Liver (tissue), 9 donors: ENCODE measurements around the gene CFI. TPM values are rescaled to one million over a fixed set of nuclear protein-coding genes. Genes with fewer than 3 reads are reported as not detected.

Experiments used
- DNase-seq: peaks from one replicate; pipeline ENCODE4 v3.0.0-alpha.2; 2017; ENCODE audit warnings: low spot score
- H3K27ac ChIP-seq, 2 donors: one replicate each; pipeline ENCODE4 v1.7.0; 2013; ENCODE audit warnings: inconsistent platforms in 2 of 2, low read length in 2 of 2, control low read depth in 1 of 2, low read depth in 1 of 2, mild to moderate bottlenecking in 1 of 2
- H3K27me3 ChIP-seq, 4 donors: one replicate each; pipeline versions ENCODE4 v1.6.1 to v1.7.0; 2013; ENCODE audit warnings: low read length in 3 of 4, inconsistent platforms in 1 of 4, mild to moderate bottlenecking in 1 of 4, moderate library complexity in 1 of 4; ENCODE audit not compliant: control insufficient read depth in 4 of 4, insufficient read depth in 4 of 4
- H3K36me3 ChIP-seq, 4 donors: one replicate each; pipeline versions ENCODE4 v1.6.1 to v1.7.0; 2013; ENCODE audit warnings: low read length in 3 of 4, mild to moderate bottlenecking in 3 of 4, low read depth in 1 of 4, moderate library complexity in 1 of 4; ENCODE audit not compliant: control insufficient read depth in 4 of 4, insufficient read depth in 3 of 4
- H3K4me1 ChIP-seq, 4 donors: one replicate each; pipeline versions ENCODE4 v1.6.1 to v1.7.0; 2013; ENCODE audit warnings: low read length in 3 of 4, mild to moderate bottlenecking in 3 of 4, moderate library complexity in 1 of 4; ENCODE audit not compliant: control insufficient read depth in 4 of 4, insufficient read depth in 4 of 4
- H3K4me3 ChIP-seq, 3 donors: one replicate each; pipeline versions ENCODE4 v1.6.1 to v1.7.0; 2013; ENCODE audit warnings: low read length in 3 of 3, control low read depth in 1 of 3, low read depth in 1 of 3, mild to moderate bottlenecking in 1 of 3
- H3K9ac ChIP-seq, 2 donors: one replicate each; pipeline ENCODE4 v1.7.0; 2013; ENCODE audit warnings: low read length in 2 of 2, mild to moderate bottlenecking in 2 of 2, moderate library complexity in 2 of 2, control low read depth in 1 of 2, low read depth in 1 of 2
- H3K9me3 ChIP-seq, 4 donors: one replicate each; pipeline versions ENCODE4 v1.6.1 to v1.7.0; 2013; ENCODE audit warnings: low read length in 3 of 4; ENCODE audit not compliant: control insufficient read depth in 4 of 4
- ATF3 ChIP-seq: IDR thresholded peaks from 2 replicates; pipeline ENCODE4 v1.6.1; 2016; ENCODE audit warnings: antibody characterized with exemption
- EGR1 ChIP-seq, 2 donors: IDR thresholded peaks; 2 replicates each; pipeline ENCODE4 v1.6.1; 2016 to 2018; ENCODE audit warnings: antibody characterized with exemption in 2 of 2, low read depth in 2 of 2
- GABPA ChIP-seq, 2 donors: IDR thresholded peaks in 1 of 2; conservative IDR thresholded peaks in 1 of 2; 2 replicates each; pipeline ENCODE4 v1.6.1; 2016; ENCODE audit warnings: antibody characterized with exemption in 2 of 2, mild to moderate bottlenecking in 1 of 2, moderate library complexity in 1 of 2
- HNF4A ChIP-seq, 2 donors: conservative IDR thresholded peaks; 2 replicates each; pipeline ENCODE4 v1.6.1; 2016; ENCODE audit warnings: antibody characterized with exemption in 2 of 2, mild to moderate bottlenecking in 2 of 2
- HNF4G ChIP-seq: IDR thresholded peaks from 2 replicates; pipeline ENCODE4 v1.6.1; 2016; ENCODE audit warnings: antibody characterized with exemption
- JUND ChIP-seq, 2 donors: IDR thresholded peaks; 2 replicates each; pipeline ENCODE4 v1.6.1; 2016; ENCODE audit warnings: antibody characterized with exemption in 2 of 2
- MAX ChIP-seq: IDR thresholded peaks from 2 replicates; pipeline ENCODE4 v1.6.1; 2016; ENCODE audit warnings: antibody characterized with exemption
- NR2F2 ChIP-seq: IDR thresholded peaks from 2 replicates; pipeline ENCODE4 v1.6.1; 2016; ENCODE audit warnings: antibody characterized with exemption
- RAD21 ChIP-seq, 2 donors: IDR thresholded peaks; 2 replicates each; pipeline ENCODE4 v1.6.1; 2016; ENCODE audit warnings: antibody characterized with exemption in 2 of 2, mild to moderate bottlenecking in 2 of 2
- RXRA ChIP-seq, 2 donors: IDR thresholded peaks; 2 replicates each; pipeline ENCODE4 v1.6.1; 2017 to 2018; ENCODE audit warnings: antibody characterized with exemption in 2 of 2, mild to moderate bottlenecking in 1 of 2
- SP1 ChIP-seq: IDR thresholded peaks from 2 replicates; pipeline ENCODE4 v1.6.1; 2018; ENCODE audit warnings: antibody characterized with exemption, mild to moderate bottlenecking
- TAF1 ChIP-seq: conservative IDR thresholded peaks from 2 replicates; pipeline ENCODE4 v1.6.1; 2016; ENCODE audit warnings: antibody characterized with exemption, mild to moderate bottlenecking
- WGBS: extraction: QIAGEN DNeasy Blood & Tissue Kit; methylation state at CpG from one replicate; pipeline ENCODE4 v1.1.7; 2013; 5-methylcytosine and 5-hydroxymethylcytosine counted together
- polyA plus RNA-seq, 2 donors: library from polyadenylated mRNA; stranded (reverse) in 1 of 2; unstranded in 1 of 2; fragments of 200-250 nt in 1 of 2; fragments of >200 nt in 1 of 2; fragmentation: Nextera tagmentation in 1 of 2; extraction: Ambion mirVana in 1 of 2; gene quantifications; one replicate each; pipeline versions ENCODE4 v1.2.1 to v1.2.3, GENCODE V29; 2013 to 2015
- total RNA-seq, 2 donors: library from RNA; depleted of rRNA; stranded (reverse); fragments of >200 nt; gene quantifications; one replicate each; pipeline ENCODE4 v1.2.3, GENCODE V29; 2014
- TF ChIP-seq, protein P1 (sequence below): fragments of 150-350 bp; IDR thresholded peaks from 2 replicates; pipeline ENCODE4 v1.5.1; 2017; ENCODE audit warnings: improper control_type of control experiment, low read depth, low read length; ENCODE audit not compliant: missing input control
- TF ChIP-seq, protein P2 (sequence below): IDR thresholded peaks from 2 replicates; pipeline ENCODE4 v1.6.1; 2016; ENCODE audit warnings: antibody characterized with exemption
- donor health status: healthy.
- donor health status: healthy.
- donor health status: healthy.
- donor health status: healthy.
- donor health status: healthy.

CFI gene
- total and polyA plus RNA-seq, 4 donors: 232 to 598 (median 500) TPM

DNA sequence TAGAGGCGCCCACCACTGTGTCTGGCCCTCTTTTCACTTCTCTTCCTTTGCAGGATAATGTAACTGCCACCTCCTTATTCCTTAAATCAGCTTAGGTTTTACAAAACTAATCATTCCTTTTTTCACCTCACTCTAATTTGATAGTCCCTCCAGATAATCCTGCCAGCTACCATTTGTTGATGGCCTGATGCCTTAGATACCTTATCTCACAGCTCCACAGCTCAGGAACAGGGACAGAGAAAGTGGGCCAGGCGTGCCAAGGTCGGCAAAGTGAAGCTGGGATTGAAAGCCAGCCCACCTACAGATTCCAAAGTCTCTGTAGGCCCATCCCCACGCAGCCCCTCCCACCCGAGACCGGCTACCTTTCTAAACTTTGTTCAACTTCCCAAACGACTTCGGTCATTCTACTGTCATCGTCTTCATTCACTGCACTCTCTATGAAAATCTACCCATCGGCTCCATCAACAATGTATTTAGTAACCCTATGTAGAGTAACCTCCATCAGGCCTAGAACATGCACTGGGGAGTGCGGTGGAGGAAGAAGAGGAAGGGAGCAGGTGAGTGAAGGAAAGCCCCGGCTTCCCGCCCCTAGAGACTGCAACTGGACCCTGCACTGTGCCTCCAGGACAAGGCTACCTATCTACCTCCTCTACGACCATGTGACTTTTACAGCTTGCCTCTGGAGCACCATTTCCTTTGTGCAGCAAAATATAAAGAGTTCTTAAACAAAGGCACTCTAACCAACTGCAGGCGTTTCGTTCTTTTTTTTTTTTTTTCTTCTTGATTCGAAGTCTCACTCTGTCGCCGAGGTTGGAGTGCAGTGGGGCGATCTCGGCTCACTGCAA is 100.0 kb downstream of the CFI start:
- 45% methylated on average over 21 of the region's 21 CpGs for WGBS
- peaks cover 0 to 8% (median 4%) of the 10 kb centered on the region in 4 donors for H3K36me3 ChIP-seq
- no peaks in the 10 kb centered on the region for H3K27me3 ChIP-seq
- peak; percentile 37 for DNase-seq
- H3K9me3 ChIP-seq: no peaks in the 10 kb centered on the region
- H3K4me3 ChIP-seq: peak overlapping the region; percentile 78 to 90 (median 80)
- H3K4me1 ChIP-seq: peaks cover 5 to 24% (median 15%) of the 10 kb centered on the region in 4 donors
- TF ChIP-seq HNF4A (conservative IDR thresholded peaks at IDR 0.05) (peak in 1 of 2 donors; percentile 6), EGR1 (IDR thresholded peaks at IDR 0.05; ENCODE audit: low read depth in 2 of 2) (no peak)
- no peak overlapping the region for H3K9ac ChIP-seq
- peak overlapping the region; percentile 71 to 85 for H3K27ac ChIP-seq

- Histone ChIP-seq H3K36me3 (peaks cover 0 to 11% (median 8%) of the 10 kb centered on the region in 4 donors), H3K9ac (no peak overlapping the region), H3K27ac (no peak overlapping the region), H3K4me1 (peaks cover 5 to 24% (median 15%) of the 10 kb centered on the region in 4 donors), H3K27me3 (no peaks in the 10 kb centered on the region), H3K9me3 (no peaks in the 10 kb centered on the region), H3K4me3 (no peak overlapping the region)
- no peak for DNase-seq
- WGBS: 65% methylated on average over 8 of the region's 8 CpGs
- TF ChIP-seq EGR1 (IDR thresholded peaks at IDR 0.05; ENCODE audit: low read depth in 2 of 2): no peak
- TF ChIP-seq RAD21 (IDR thresholded peaks at IDR 0.05): peak in 1 of 2 donors; percentile 15
- TF ChIP-seq, protein P1, sequence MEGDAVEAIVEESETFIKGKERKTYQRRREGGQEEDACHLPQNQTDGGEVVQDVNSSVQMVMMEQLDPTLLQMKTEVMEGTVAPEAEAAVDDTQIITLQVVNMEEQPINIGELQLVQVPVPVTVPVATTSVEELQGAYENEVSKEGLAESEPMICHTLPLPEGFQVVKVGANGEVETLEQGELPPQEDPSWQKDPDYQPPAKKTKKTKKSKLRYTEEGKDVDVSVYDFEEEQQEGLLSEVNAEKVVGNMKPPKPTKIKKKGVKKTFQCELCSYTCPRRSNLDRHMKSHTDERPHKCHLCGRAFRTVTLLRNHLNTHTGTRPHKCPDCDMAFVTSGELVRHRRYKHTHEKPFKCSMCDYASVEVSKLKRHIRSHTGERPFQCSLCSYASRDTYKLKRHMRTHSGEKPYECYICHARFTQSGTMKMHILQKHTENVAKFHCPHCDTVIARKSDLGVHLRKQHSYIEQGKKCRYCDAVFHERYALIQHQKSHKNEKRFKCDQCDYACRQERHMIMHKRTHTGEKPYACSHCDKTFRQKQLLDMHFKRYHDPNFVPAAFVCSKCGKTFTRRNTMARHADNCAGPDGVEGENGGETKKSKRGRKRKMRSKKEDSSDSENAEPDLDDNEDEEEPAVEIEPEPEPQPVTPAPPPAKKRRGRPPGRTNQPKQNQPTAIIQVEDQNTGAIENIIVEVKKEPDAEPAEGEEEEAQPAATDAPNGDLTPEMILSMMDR: no peak
- peak; percentile 27 for TF ChIP-seq SP1
- TF ChIP-seq ATF3: no peak
- peak; percentile 65 to 68 for TF ChIP-seq HNF4A (conservative IDR thresholded peaks at IDR 0.05)
- TF ChIP-seq NR2F2: no peak
- no peak for TF ChIP-seq MAX
Measured at GRCh38 chr4:109699553-109700225, 102.1 kb downstream of the CFI start.

DNA sequence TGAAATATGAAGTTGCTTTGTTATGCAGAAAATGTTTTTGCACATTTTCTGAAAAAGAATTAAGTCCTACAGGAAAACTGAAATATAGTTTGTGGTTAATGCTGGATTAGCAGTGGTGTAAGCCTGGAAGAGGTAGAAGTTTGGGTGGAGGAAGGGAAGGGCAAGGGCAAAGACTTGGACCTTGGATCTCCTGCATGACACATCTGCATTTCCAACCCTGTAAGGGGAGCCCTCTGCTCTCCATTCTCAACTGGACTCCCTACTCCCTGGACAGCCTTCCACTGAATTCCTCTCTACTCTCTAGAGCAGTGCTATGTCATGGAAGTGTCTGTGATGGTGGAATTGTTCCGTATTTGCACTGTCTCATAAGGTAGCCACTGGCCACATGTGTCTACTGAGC is 103.1 kb downstream of the CFI start:
- H3K4me3 ChIP-seq: no peak overlapping the region
- 93% methylated on average over 1 of the region's 1 CpG for WGBS
- H3K36me3 ChIP-seq: peaks cover 0 to 18% (median 14%) of the 10 kb centered on the region in 4 donors
- H3K9me3 ChIP-seq: no peaks in the 10 kb centered on the region
- H3K27me3 ChIP-seq: no peaks in the 10 kb centered on the region
- H3K27ac ChIP-seq: no peak overlapping the region
- TF ChIP-seq MAX (no peak), HNF4G (no peak), RAD21 (IDR thresholded peaks at IDR 0.05) (no peak), RXRA (IDR thresholded peaks at IDR 0.05) (no peak), JUND (IDR thresholded peaks at IDR 0.05) (no peak), HNF4A (conservative IDR thresholded peaks at IDR 0.05) (no peak), ATF3 (no peak), TAF1 (no peak), NR2F2 (no peak), GABPA (IDR thresholded peaks at IDR 0.05 in 1 of 2, conservative IDR thresholded peaks at IDR 0.05 in 1 of 2) (no peak)
- TF ChIP-seq, protein P2, sequence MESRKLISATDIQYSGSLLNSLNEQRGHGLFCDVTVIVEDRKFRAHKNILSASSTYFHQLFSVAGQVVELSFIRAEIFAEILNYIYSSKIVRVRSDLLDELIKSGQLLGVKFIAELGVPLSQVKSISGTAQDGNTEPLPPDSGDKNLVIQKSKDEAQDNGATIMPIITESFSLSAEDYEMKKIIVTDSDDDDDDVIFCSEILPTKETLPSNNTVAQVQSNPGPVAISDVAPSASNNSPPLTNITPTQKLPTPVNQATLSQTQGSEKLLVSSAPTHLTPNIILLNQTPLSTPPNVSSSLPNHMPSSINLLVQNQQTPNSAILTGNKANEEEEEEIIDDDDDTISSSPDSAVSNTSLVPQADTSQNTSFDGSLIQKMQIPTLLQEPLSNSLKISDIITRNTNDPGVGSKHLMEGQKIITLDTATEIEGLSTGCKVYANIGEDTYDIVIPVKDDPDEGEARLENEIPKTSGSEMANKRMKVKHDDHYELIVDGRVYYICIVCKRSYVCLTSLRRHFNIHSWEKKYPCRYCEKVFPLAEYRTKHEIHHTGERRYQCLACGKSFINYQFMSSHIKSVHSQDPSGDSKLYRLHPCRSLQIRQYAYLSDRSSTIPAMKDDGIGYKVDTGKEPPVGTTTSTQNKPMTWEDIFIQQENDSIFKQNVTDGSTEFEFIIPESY: no peak
- H3K9ac ChIP-seq: no peak overlapping the region
- H3K4me1 ChIP-seq: peaks cover 5 to 17% (median 12%) of the 10 kb centered on the region in 4 donors
- no peak for DNase-seq
